ENCODE data around the gene SRXN1.

GRCh38 chr20:653110-653589 lies at the start of gene SRXN1:
- TF ChIP-seq POLR2A (IDR thresholded peaks at IDR 0.05; ENCODE audit: low read length) (peak; percentile 21), GATA1 (IDR thresholded peaks at IDR 0.05; ENCODE audit: low read depth, low read length) (no peak)

Data from erythroblast (primary cell).